ENCODE results near the gene TMTC2. TPM values are rescaled to one million over a fixed set of nuclear protein-coding genes. Genes with fewer than 3 reads are reported as not detected.
A peak's percentile ranks its signal among the peaks of the same experiment; 100 is the strongest.

The TMTC2 gene
- total RNA-seq, result 1.5 and 2.2 TPM in 2 replicates

GRCh38 chr12:82686168-82687020 lies at the start of gene TMTC2:
TSS of gene TMTC2 (plus strand) at chr12:82686906.
- intact Hi-C loops (cut with micrococcal nuclease), result loop anchor here (1.0 to 10.0 kb wide), 3 partner anchors 318 to 1711 kb away; partner anchors contain the start of genes CCDC59 and METTL25
- ChIA-PET POLR2A (interaction anchor here (2.9 kb wide), 1 partner anchor 328 kb away, joined by 24 read pairs; the partner anchor contains the start of genes CCDC59 and METTL25), CTCF (interaction anchor here (0.7 to 2.2 kb wide), 8 partner anchors 11 to 1818 kb away, joined by 3 to 15 read pairs (median 4); partner anchors contain the start of genes CCDC59 and METTL25)
- peak; percentile 81 for DNase-seq
- peak; percentile 93 for ATAC-seq (ENCODE audit: low read depth)
- H3K4me1 Mint-ChIP-seq, result peaks cover 19% of the 10 kb centered on the region
- H3K4me3 Mint-ChIP-seq, result peak within 1 kb of the TSS; percentile 87
- H3K9me3 Mint-ChIP-seq, result no peaks in the 10 kb centered on the region
- no peak for TF ChIP-seq CTCF (IDR thresholded peaks at IDR 0.05)
- H3K27me3 Mint-ChIP-seq, result peaks cover 10% of the 10 kb centered on the region
- H3K36me3 Mint-ChIP-seq (ENCODE audit: low read depth), result peaks cover 4% of the 10 kb centered on the region
- peak within 1 kb of the TSS; percentile 83 for H3K27ac Mint-ChIP-seq

- no peaks in the 10 kb centered on the region for H3K36me3 Mint-ChIP-seq (ENCODE audit: low read depth)
- DNase-seq (no peak), ATAC-seq (ENCODE audit: low read depth) (no peak)
- POLR2A ChIA-PET, result no interaction called here
- no peak overlapping the region for H3K27ac Mint-ChIP-seq
- TF ChIP-seq CTCF (IDR thresholded peaks at IDR 0.05), result no peak
- H3K27me3 Mint-ChIP-seq, result no peaks in the 10 kb centered on the region
- H3K4me3 Mint-ChIP-seq, result no peak overlapping the region
- CTCF ChIA-PET, result no interaction called here
- H3K9me3 Mint-ChIP-seq, result peaks cover 3% of the 10 kb centered on the region
- no peaks in the 10 kb centered on the region for H3K4me1 Mint-ChIP-seq
- intact Hi-C loops (cut with micrococcal nuclease), result no loop called here
Measured at GRCh38 chr12:82638324-82638723, 48.4 kb upstream of the TMTC2 start.

GRCh38 chr12:82644896-82645295 lies 41.8 kb upstream of the TMTC2 start:
- TF ChIP-seq CTCF (IDR thresholded peaks at IDR 0.05), result no peak
- intact Hi-C loops (cut with micrococcal nuclease), result no loop called here
- no peak for DNase-seq
- Mint-ChIP-seq H3K9me3 (peaks cover 3% of the 10 kb centered on the region), H3K27ac (no peak overlapping the region), H3K4me3 (no peak overlapping the region), H3K4me1 (no peaks in the 10 kb centered on the region), H3K36me3 (ENCODE audit: low read depth) (no peaks in the 10 kb centered on the region), H3K27me3 (no peaks in the 10 kb centered on the region)
- ChIA-PET POLR2A (no interaction called here), CTCF (no interaction called here)
- no peak for ATAC-seq (ENCODE audit: low read depth)

GRCh38 chr12:82645414-82645813 lies 41.3 kb upstream of the TMTC2 start:
- no peaks in the 10 kb centered on the region for H3K27me3 Mint-ChIP-seq
- ChIA-PET CTCF (no interaction called here), POLR2A (no interaction called here)
- DNase-seq (no peak), ATAC-seq (ENCODE audit: low read depth) (no peak)
- no peaks in the 10 kb centered on the region for H3K36me3 Mint-ChIP-seq (ENCODE audit: low read depth)
- no peaks in the 10 kb centered on the region for H3K4me1 Mint-ChIP-seq
- peaks cover 3% of the 10 kb centered on the region for H3K9me3 Mint-ChIP-seq
- intact Hi-C loops (cut with micrococcal nuclease), result no loop called here
- no peak overlapping the region for H3K4me3 Mint-ChIP-seq
- TF ChIP-seq CTCF (IDR thresholded peaks at IDR 0.05), result no peak
- no peak overlapping the region for H3K27ac Mint-ChIP-seq

GRCh38 chr12:82647853-82648252 lies 38.9 kb upstream of the TMTC2 start:
- no peak for TF ChIP-seq CTCF (IDR thresholded peaks at IDR 0.05)
- POLR2A ChIA-PET, result no interaction called here
- Mint-ChIP-seq H3K27ac (no peak overlapping the region), H3K36me3 (ENCODE audit: low read depth) (no peaks in the 10 kb centered on the region), H3K9me3 (peaks cover 3% of the 10 kb centered on the region), H3K27me3 (no peaks in the 10 kb centered on the region), H3K4me1 (no peaks in the 10 kb centered on the region), H3K4me3 (no peak overlapping the region)
- ATAC-seq (ENCODE audit: low read depth) (no peak), DNase-seq (no peak)
- CTCF ChIA-PET, result no interaction called here
- intact Hi-C loops (cut with micrococcal nuclease), result no loop called here

Measured in activated B cell treated with CpG ODN at 0.5 μM for 24 hours (primary cell).